ENCODE measurements around the gene GABRB3. TPM values are rescaled to one million over a fixed set of nuclear protein-coding genes. Genes with fewer than 3 reads are reported as not detected.

The GABRB3 gene
- total RNA-seq, 3 donors from 2014 or later = 0.52 to 3.2 (median 3.1) TPM

DNA sequence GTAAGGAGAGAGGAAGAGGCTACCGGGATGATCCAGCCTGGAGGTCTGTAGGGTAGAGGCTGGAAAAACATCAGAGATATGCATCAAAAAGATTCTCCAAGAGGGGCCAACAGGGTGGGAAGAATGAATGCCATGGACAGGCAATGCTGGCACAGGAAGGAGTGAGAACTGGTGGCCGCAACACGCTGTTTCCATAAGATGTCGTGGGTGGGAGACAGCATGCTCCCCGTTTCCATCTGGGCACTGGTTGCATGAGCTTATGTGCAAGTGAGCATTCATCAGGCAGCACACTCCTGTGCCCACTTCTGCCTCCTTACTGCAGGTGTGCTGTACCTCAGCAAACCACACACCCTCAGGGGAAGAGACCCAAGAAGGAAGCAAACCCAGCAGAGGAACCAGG lies 59.4 kb downstream of the GABRB3 start:
- no peaks in the 10 kb centered on the region for H3K4me1 ChIP-seq (ENCODE audit: low read depth)
- no peak for DNase-seq
- no peaks in the 10 kb centered on the region for H3K36me3 ChIP-seq (ENCODE audit: low read depth)
- TF ChIP-seq CTCF (IDR thresholded peaks at IDR 0.05) = no peak
- H3K9me3 ChIP-seq = peaks cover 61% of the 10 kb centered on the region
- no peak overlapping the region for H3K4me3 ChIP-seq
- intact Hi-C loops (cut with DNase I, micrococcal nuclease) = no loop called here
- no peak for ATAC-seq

- Histone ChIP-seq H3K36me3 (ENCODE audit: low read depth) (no peaks in the 10 kb centered on the region), H3K9me3 (peaks cover 60% of the 10 kb centered on the region), H3K4me1 (ENCODE audit: low read depth) (no peaks in the 10 kb centered on the region), H3K4me3 (no peak overlapping the region)
- ATAC-seq (no peak), DNase-seq (no peak)
- TF ChIP-seq CTCF (IDR thresholded peaks at IDR 0.05) = no peak
- intact Hi-C loops (cut with DNase I, micrococcal nuclease) = no loop called here
Observed at GRCh38 chr15:26712335-26712734, 60.5 kb downstream of the GABRB3 start.

GRCh38 chr15:26711445-26711844 lies 61.4 kb downstream of the GABRB3 start:
- no peak for ATAC-seq
- Histone ChIP-seq H3K9me3 (peaks cover 64% of the 10 kb centered on the region), H3K4me3 (no peak overlapping the region), H3K4me1 (ENCODE audit: low read depth) (no peaks in the 10 kb centered on the region), H3K36me3 (ENCODE audit: low read depth) (no peaks in the 10 kb centered on the region)
- no peak for DNase-seq
- no peak for TF ChIP-seq CTCF (IDR thresholded peaks at IDR 0.05)
- intact Hi-C loops (cut with DNase I, micrococcal nuclease) = no loop called here

GRCh38 chr15:26702381-26702780 lies 70.5 kb downstream of the GABRB3 start:
- Histone ChIP-seq H3K9me3 (peaks cover 41% of the 10 kb centered on the region), H3K4me3 (no peak overlapping the region), H3K4me1 (ENCODE audit: low read depth) (no peaks in the 10 kb centered on the region), H3K36me3 (ENCODE audit: low read depth) (no peaks in the 10 kb centered on the region)
- ATAC-seq (no peak), DNase-seq (no peak)
- intact Hi-C loops (cut with DNase I, micrococcal nuclease) = no loop called here
- no peak for TF ChIP-seq CTCF (IDR thresholded peaks at IDR 0.05)

DNA sequence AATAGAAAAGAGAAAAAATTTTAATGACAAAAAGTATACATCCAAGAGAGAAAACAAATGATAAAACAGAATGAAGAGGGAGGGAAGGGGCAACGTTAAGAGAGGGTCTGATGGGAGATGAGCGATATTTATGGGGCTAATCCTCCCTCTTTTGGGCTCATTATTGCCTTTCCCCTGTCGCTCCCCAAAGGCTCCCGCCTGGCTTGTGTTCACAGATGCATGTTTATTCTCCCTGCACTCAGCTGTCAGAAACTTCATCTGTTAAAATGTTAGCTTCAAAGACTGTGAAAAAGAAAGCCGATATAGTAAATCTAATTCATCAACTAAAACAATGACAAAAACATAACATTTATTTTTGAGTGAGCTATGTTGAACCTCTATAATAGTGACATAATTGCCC lies 74.3 kb downstream of the GABRB3 start:
- ATAC-seq (no peak), DNase-seq (no peak)
- Histone ChIP-seq H3K9me3 (peaks cover 58% of the 10 kb centered on the region), H3K4me1 (ENCODE audit: low read depth) (no peaks in the 10 kb centered on the region), H3K36me3 (ENCODE audit: low read depth) (no peaks in the 10 kb centered on the region), H3K4me3 (no peak overlapping the region)
- intact Hi-C loops (cut with DNase I, micrococcal nuclease) = no loop called here
- TF ChIP-seq CTCF (IDR thresholded peaks at IDR 0.05) = no peak

- Histone ChIP-seq H3K4me1 (ENCODE audit: low read depth) (no peaks in the 10 kb centered on the region), H3K36me3 (ENCODE audit: low read depth) (no peaks in the 10 kb centered on the region), H3K4me3 (no peak overlapping the region), H3K9me3 (peaks cover 62% of the 10 kb centered on the region)
- intact Hi-C loops (cut with DNase I, micrococcal nuclease) = no loop called here
- ATAC-seq (no peak), DNase-seq (no peak)
- no peak for TF ChIP-seq CTCF (IDR thresholded peaks at IDR 0.05)
Observed at GRCh38 chr15:26697913-26698312, 75.0 kb downstream of the GABRB3 start.
